DOHH2 (cell line): Measurements from ENCODE around the gene SLC38A3.

Experiments used
- H3F3A ChIP-seq: fragments of 200-600 bp; sonication (generic), shearing (Covaris generic); 2 replicates; pipeline ENCODE4 v1.6.0; 2016; ENCODE audit warnings: antibody characterized with exemption, mild to moderate bottlenecking; ENCODE audit not compliant: control insufficient read depth, insufficient read depth
- H3K27ac ChIP-seq: fragments of 200-600 bp; sonication (generic); 2 replicates; pipeline ENCODE4 v1.5.1; 2014; ENCODE audit warnings: low read depth, mild to moderate bottlenecking, low read length, moderate library complexity
- H3K27me3 ChIP-seq: fragments of 200-600 bp; sonication (generic); 2 replicates; pipeline ENCODE4 v1.6.1; 2014; ENCODE audit warnings: mild to moderate bottlenecking, low read length, mixed read lengths; ENCODE audit not compliant: control insufficient read depth
- H3K36me3 ChIP-seq: fragments of 200-600 bp; sonication (generic); 2 replicates; pipeline ENCODE4 v1.6.1; 2014; ENCODE audit warnings: mild to moderate bottlenecking, low read length, moderate library complexity, mixed read lengths; ENCODE audit not compliant: control insufficient read depth
- H3K4me1 ChIP-seq: fragments of 200-600 bp; sonication (generic); 2 replicates; pipeline ENCODE4 v1.6.1; 2014; ENCODE audit warnings: mild to moderate bottlenecking, low read length, mixed read lengths; ENCODE audit not compliant: control insufficient read depth
- H3K4me2 ChIP-seq: fragments of 200-600 bp; sonication (generic); 2 replicates; pipeline ENCODE4 v1.6.0; 2014; ENCODE audit warnings: mild to moderate bottlenecking, low read length, moderate library complexity
- H3K4me3 ChIP-seq: fragments of 200-600 bp; sonication (generic); 2 replicates; pipeline ENCODE4 v1.5.1; 2014; ENCODE audit warnings: mild to moderate bottlenecking, low read length, mixed read lengths
- H3K79me2 ChIP-seq: fragments of 200-600 bp; sonication (generic); 2 replicates; pipeline ENCODE4 v1.6.1; 2014; ENCODE audit warnings: mild to moderate bottlenecking, low read length, mixed read lengths; ENCODE audit not compliant: control insufficient read depth
- H3K9me2 ChIP-seq: fragments of 200-600 bp; sonication (generic); replicated peaks from 2 replicates; pipeline ENCODE4 v1.6.1; 2014; ENCODE audit warnings: mild to moderate bottlenecking, low read length, mixed read lengths; ENCODE audit not compliant: control insufficient read depth
- H3K9me3 ChIP-seq: fragments of 200-600 bp; sonication (generic); 2 replicates; pipeline ENCODE4 v1.6.1; 2014; ENCODE audit warnings: antibody characterized with exemption, low read length, mixed read lengths; ENCODE audit not compliant: control insufficient read depth, insufficient read depth
- H4K20me1 ChIP-seq: fragments of 200-600 bp; sonication (generic); 2 replicates; pipeline ENCODE4 v1.6.0; 2014; ENCODE audit warnings: low read depth, mild to moderate bottlenecking, antibody characterized with exemption, low read length, moderate library complexity; ENCODE audit not compliant: control insufficient read depth, insufficient read depth
- CTCF ChIP-seq: fragments of 200-600 bp; sonication (generic); IDR thresholded peaks from one replicate; pipeline ENCODE4 v1.5.1; 2014; ENCODE audit warnings: antibody characterized with exemption, mild to moderate bottlenecking, low read depth, low read length; ENCODE audit not compliant: poor library complexity, severe bottlenecking
- EZH2phosphoT487 ChIP-seq: fragments of 200-600 bp; sonication (generic); IDR thresholded peaks from 2 replicates; pipeline ENCODE4 v1.6.1; 2017; ENCODE audit warnings: borderline replicate concordance, mild to moderate bottlenecking, antibody characterized with exemption, low read length, moderate library complexity, mixed read lengths

Gene SLC38A3

GRCh38 chr3:50246517-50246954, 41.5 kb downstream of the SLC38A3 start:
- Histone ChIP-seq H3K36me3 (peaks cover 37% of the 10 kb centered on the region), H3K4me3 (peak overlapping the region; percentile 67), H3K4me1 (peaks cover 52% of the 10 kb centered on the region), H3F3A (peaks cover 19% of the 10 kb centered on the region), H3K9me2 (no peaks in the 10 kb centered on the region), H4K20me1 (peaks cover 27% of the 10 kb centered on the region; the same call in 1 of the 2 replicates), H3K27ac (0 out of 2 replicates have a peak overlapping the region, but pooled peaks have one; percentile 39), H3K4me2 (peak overlapping the region; percentile 79), H3K27me3 (no peaks in the 10 kb centered on the region), H3K9me3 (no peaks in the 10 kb centered on the region), H3K79me2 (peaks cover 93% of the 10 kb centered on the region)
- TF ChIP-seq CTCF, result peak; percentile 53
- TF ChIP-seq EZH2phosphoT487, result no peak

- no peak for TF ChIP-seq CTCF
- no peak for TF ChIP-seq EZH2phosphoT487
- no peak overlapping the region for H3K4me2 ChIP-seq
- H3K79me2 ChIP-seq, result peaks cover 78% of the 10 kb centered on the region
- H3K9me2 ChIP-seq, result no peaks in the 10 kb centered on the region
- no peaks in the 10 kb centered on the region for H3K9me3 ChIP-seq
- H3K27ac ChIP-seq, result no peak overlapping the region
- H3F3A ChIP-seq, result peaks cover 10% of the 10 kb centered on the region; the same call in 1 of the 2 replicates
- peaks cover 36% of the 10 kb centered on the region for H3K36me3 ChIP-seq
- peaks cover 21% of the 10 kb centered on the region; the same call in 1 of the 2 replicates for H4K20me1 ChIP-seq
- H3K4me3 ChIP-seq, result no peak overlapping the region
- H3K4me1 ChIP-seq, result peaks cover 33% of the 10 kb centered on the region
- H3K27me3 ChIP-seq, result no peaks in the 10 kb centered on the region
Observed at GRCh38 chr3:50248387-50248786, 43.3 kb downstream of the SLC38A3 start.

GRCh38 chr3:50249457-50249856, 44.4 kb downstream of the SLC38A3 start:
- peaks cover 32% of the 10 kb centered on the region for H3K4me1 ChIP-seq
- no peak overlapping the region for H3K27ac ChIP-seq
- peaks cover 72% of the 10 kb centered on the region for H3K79me2 ChIP-seq

More at GRCh38 chr3:50249457-50249856, 44.4 kb downstream of the SLC38A3 start:
- H3K27me3 ChIP-seq, result no peaks in the 10 kb centered on the region
- no peak overlapping the region for H3K4me3 ChIP-seq
- H3K9me3 ChIP-seq, result no peaks in the 10 kb centered on the region
- H3K36me3 ChIP-seq, result peaks cover 42% of the 10 kb centered on the region
- no peak for TF ChIP-seq EZH2phosphoT487
- TF ChIP-seq CTCF, result no peak
- no peak overlapping the region for H3K4me2 ChIP-seq
- H4K20me1 ChIP-seq, result peaks cover 21% of the 10 kb centered on the region; the same call in 1 of the 2 replicates
- peaks cover 2% of the 10 kb centered on the region; the same call in 1 of the 2 replicates for H3F3A ChIP-seq
- no peaks in the 10 kb centered on the region for H3K9me2 ChIP-seq
